SK-N-SH (cell line): Measurements from ENCODE around the gene KIAA2012.

Experiments used
- CTCF ChIP-seq: fragments of 200-600 bp; sonication (generic); IDR thresholded peaks from 2 replicates; pipeline ENCODE4 v1.6.1; 2017; ENCODE audit warnings: antibody characterized with exemption, mild to moderate bottlenecking, moderate library complexity
- FOXM1 ChIP-seq: IDR thresholded peaks from 2 replicates; pipeline ENCODE4 v1.4.0; 2012; ENCODE audit warnings: low read depth, mild to moderate bottlenecking
- GABPA ChIP-seq: IDR thresholded peaks from 2 replicates; pipeline ENCODE4 v1.4.0; 2012; ENCODE audit warnings: low read depth, mild to moderate bottlenecking
- JUND ChIP-seq: IDR thresholded peaks from 2 replicates; pipeline ENCODE4 v1.4.0; 2012
- MAX ChIP-seq: IDR thresholded peaks from 2 replicates; pipeline ENCODE4 v1.4.0; 2012; ENCODE audit warnings: low read depth
- PBX3 ChIP-seq: IDR thresholded peaks from 2 replicates; pipeline ENCODE4; 2012
- POLR2AphosphoS5 ChIP-seq: IDR thresholded peaks from 2 replicates; pipeline ENCODE4 v1.6.1; 2012; ENCODE audit warnings: low read depth, low read length
- RCOR1 ChIP-seq: fragments of 150-350 bp; IDR thresholded peaks from 2 replicates; pipeline ENCODE4 v1.6.1; 2017; ENCODE audit warnings: antibody characterized with exemption, low read length
- RFX5 ChIP-seq: IDR thresholded peaks from 2 replicates; pipeline ENCODE4 v1.6.1; 2012; ENCODE audit warnings: mild to moderate bottlenecking, improper control_type of control experiment, low read length
- TAF1 ChIP-seq: IDR thresholded peaks from 2 replicates; pipeline ENCODE4 v1.6.1; 2012; ENCODE audit warnings: low read depth, mild to moderate bottlenecking, low read length, moderate library complexity, borderline replicate concordance
- TCF12 ChIP-seq: IDR thresholded peaks from 2 replicates; pipeline ENCODE4 v1.4.0; 2012
- TF ChIP-seq, protein P1 (sequence below): IDR thresholded peaks from 2 replicates; pipeline ENCODE4 v1.6.1; 2012; ENCODE audit warnings: mild to moderate bottlenecking, low read depth, low read length, moderate library complexity

DNA sequence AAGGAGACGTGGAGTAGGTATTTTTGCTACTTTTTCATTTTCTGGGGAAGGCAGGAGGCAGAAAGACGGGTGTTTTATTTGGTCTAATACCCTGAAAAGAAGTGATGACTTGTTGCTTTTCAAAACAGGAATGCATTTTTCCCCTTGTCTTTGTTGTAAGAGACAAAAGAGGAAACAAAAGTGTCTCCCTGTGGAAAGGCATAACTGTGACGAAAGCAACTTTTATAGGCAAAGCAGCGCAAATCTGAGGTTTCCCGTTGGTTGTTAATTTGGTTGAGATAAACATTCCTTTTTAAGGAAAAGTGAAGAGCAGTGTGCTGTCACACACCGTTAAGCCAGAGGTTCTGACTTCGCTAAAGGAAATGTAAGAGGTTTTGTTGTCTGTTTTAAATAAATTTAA is 36.0 kb upstream of the KIAA2012 start:
- no peak for TF ChIP-seq MAX
- TF ChIP-seq TAF1, result no peak
- no peak for TF ChIP-seq RFX5
- no peak for TF ChIP-seq CTCF
- no peak for TF ChIP-seq GABPA
- TF ChIP-seq PBX3, result no peak
- no peak for TF ChIP-seq POLR2AphosphoS5
- TF ChIP-seq, protein P1, sequence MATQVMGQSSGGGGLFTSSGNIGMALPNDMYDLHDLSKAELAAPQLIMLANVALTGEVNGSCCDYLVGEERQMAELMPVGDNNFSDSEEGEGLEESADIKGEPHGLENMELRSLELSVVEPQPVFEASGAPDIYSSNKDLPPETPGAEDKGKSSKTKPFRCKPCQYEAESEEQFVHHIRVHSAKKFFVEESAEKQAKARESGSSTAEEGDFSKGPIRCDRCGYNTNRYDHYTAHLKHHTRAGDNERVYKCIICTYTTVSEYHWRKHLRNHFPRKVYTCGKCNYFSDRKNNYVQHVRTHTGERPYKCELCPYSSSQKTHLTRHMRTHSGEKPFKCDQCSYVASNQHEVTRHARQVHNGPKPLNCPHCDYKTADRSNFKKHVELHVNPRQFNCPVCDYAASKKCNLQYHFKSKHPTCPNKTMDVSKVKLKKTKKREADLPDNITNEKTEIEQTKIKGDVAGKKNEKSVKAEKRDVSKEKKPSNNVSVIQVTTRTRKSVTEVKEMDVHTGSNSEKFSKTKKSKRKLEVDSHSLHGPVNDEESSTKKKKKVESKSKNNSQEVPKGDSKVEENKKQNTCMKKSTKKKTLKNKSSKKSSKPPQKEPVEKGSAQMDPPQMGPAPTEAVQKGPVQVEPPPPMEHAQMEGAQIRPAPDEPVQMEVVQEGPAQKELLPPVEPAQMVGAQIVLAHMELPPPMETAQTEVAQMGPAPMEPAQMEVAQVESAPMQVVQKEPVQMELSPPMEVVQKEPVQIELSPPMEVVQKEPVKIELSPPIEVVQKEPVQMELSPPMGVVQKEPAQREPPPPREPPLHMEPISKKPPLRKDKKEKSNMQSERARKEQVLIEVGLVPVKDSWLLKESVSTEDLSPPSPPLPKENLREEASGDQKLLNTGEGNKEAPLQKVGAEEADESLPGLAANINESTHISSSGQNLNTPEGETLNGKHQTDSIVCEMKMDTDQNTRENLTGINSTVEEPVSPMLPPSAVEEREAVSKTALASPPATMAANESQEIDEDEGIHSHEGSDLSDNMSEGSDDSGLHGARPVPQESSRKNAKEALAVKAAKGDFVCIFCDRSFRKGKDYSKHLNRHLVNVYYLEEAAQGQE, result no peak
- no peak for TF ChIP-seq TCF12
- no peak for TF ChIP-seq RCOR1
- no peak for TF ChIP-seq FOXM1
- TF ChIP-seq JUND, result no peak
